HG02571 (cell line): ENCODE measurements around the gene PLCH1.

Experiments
- ATAC-seq: cut with Tn5 transposase; IDR thresholded peaks from one replicate; pipeline ENCODE4 v1.9.1; 2021; ENCODE audit warnings: mild to moderate bottlenecking, moderate library complexity; ENCODE audit not compliant: unreplicated experiment

Gene PLCH1

DNA sequence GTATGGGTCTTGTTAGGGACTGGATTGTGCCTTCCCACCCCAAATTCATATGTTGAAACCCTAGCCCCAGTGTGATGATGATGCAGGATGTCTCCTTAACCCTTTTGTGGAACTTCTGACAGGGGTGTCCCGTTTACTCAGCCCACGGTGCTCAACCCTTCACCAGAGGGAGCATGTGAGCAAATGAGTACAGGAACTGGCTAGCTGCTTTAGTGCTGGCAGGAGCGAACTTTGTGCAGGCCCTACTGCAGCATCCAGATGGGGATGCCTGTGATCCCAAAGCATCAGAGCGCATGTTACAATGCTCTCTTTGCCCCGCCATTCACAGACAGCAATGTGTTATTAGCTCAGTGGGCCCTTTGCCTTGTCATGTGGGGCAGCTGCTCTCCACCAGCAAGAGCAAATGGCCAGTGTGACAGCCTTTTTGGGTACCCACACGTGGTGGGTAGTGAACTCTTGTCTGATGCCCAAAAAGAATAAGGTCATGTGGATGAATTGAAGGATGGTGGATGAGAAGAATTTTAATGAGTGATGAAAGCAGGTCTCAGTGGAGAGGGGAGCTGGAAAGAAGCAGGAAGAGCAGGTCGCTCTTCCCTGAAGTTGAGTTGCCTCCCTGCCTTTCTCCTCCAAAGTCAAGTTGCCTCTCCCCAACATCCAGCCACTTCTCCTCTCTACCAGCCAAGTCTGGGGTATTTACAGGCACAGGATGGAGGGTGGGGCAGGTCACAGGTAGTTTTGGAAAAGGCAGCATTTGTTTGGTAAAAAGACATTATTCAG, 388.1 kb downstream of the PLCH1 start:
- ATAC-seq = no peak

- ATAC-seq = no peak
Measured at GRCh38 chr3:155354658-155355057, 390.2 kb downstream of the PLCH1 start.

DNA sequence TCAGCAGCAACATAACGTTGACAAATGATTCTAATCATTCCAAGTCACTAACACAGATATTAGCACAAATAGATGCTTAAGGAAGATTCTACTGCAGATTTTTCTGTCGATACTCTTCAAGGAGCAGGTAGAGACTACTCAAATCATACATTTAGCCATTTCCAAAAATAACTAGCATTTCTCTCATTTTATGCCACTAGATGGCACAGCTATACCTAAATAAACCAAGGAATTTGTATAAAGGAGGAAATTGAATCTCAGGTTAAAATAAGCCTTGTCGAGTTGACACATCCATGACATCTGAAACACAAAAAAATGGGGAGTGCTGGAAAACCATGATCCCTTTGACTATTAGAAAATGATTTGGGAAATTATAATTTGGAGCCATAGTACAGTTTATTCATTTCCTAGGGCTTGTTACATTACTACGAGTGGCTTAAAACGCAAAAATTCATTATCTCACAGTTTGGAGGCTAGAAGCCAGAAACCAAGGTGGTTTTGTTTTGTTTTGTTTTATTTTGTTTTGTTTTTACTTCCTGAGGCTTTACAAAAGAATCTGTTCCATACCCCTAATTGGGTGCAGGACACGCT, 391.9 kb downstream of the PLCH1 start:
- no peak for ATAC-seq

DNA sequence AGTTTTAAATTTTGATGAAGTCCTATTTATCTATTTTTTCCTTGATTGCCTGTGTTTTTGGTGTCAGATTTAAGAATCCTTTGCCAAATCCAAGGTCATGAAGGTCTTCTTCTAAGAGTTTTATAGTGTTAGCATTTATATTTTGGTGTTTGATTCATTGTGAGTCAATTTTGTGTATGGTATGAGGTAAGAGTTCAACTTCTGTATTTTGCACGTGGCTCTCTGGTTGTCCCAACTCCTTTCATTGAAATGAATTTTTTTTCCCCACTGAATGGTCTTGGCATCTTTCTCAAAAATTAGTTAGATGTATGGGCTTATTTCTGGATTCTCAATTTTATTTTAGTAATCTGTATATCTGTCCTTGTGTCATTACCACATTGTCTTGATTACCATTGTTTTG, 394.3 kb downstream of the PLCH1 start:
- no peak for ATAC-seq

GRCh38 chr3:155347901-155348300, 397.0 kb downstream of the PLCH1 start:
- ATAC-seq = no peak

DNA sequence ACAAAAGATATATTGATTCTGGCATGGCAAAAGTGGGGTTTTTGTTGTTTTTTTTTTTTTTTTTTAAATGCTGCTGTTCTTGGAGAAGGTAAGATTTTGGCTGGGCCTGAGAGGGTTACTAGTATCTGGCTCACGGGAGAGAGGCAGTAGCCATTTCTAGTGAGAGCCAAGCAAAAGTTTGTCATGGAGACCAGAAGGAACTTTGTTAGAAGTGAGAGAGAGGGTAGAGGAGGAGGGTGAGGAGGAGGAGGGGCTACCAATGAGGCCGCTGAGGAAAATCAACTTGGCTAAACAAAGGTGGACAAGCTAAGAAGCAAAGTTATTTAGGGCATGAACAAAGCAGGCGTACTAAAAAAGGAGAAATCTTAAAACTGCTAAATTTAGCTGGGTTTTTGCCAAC, 402.5 kb downstream of the PLCH1 start:
- ATAC-seq = no peak

GRCh38 chr3:155339052-155339451, 405.8 kb downstream of the PLCH1 start:
- ATAC-seq = no peak

DNA sequence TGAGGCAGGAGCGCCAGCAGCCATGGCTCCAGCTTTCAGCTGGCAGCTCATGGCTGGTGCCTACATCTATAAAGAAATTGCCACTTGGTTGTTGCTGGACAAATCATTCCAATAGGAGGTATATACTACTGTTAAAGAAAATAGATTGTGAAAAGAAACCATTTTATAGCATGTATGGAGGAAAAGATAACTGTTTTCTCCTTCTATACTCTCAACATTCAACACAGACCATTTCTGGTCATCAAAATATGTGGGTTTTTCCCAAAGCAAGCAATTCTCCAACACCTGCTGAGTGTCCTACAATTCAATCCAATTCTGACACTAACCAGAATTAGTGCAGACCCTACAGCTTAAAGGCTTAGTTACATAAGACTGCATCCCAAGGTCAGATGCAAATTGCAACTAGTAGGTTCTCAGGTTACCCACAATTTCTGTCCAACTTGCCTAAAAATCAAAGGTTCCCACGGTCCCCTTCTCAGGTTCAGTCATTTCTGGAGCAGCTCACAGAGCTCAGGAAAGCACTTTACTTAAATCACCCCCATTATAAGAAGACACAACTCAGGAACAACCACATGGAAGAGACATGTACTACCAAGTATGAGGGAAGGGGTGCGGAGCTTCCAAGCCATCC, 409.0 kb downstream of the PLCH1 start:
- no peak for ATAC-seq

DNA sequence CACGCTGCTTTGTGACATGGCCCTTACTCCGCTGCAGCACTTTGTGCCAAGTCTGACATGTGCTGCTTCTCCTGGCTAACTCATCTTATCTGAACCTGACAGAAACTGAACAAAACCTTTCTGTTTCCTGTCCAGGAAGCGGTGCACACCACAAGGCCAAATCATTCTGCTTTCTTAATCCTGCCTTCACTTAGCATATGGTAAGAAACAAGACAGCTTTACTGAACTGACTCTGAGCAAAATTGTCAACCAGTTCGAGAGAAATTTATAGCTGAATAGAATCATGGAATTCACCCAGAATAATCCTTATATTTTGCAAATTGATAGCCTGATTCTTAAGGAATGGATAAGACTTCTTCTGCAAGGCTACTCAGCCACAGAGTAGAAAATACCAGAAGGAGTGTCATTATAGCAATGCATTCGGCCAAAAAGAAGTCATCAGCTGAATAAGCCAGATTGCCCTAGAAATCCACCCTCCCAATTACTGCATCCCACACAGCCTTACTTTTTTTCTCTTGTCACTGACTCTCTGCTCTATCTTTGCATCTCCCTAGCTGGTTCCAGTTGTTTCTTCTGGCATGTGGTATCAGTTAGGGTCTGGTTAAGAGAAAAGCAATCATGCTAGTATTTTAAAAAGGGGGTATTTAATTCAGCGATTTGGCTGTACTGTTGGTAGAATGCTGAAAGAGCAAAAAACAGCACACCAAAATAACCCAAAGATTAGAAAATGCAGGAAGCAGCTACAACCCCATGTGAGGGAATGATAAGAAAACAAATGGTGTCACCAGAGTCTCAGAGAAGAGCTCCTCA, 409.8 kb downstream of the PLCH1 start:
- ATAC-seq = peak; percentile 55

- no peak for ATAC-seq
Measured at GRCh38 chr3:155334215-155334913, 410.5 kb downstream of the PLCH1 start.

DNA sequence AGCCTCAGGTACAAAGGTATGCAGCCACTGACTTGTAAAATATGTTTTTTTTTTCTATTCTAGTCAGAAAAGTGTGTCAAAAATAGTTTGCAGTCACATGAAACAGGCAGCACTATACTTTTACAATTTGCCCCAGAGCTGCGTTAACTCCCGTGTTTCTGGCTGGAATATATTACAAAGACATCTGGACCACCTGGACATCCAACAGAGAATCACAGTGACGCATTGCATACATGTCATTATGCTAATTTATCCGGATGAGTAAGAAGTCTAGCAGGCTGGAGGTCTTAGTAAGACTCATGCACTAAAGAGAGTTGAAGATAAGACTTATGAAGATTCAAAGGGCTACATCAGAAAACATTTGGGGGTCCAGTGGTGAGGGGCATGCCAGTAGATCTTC, 412.2 kb downstream of the PLCH1 start:
- no peak for ATAC-seq

DNA sequence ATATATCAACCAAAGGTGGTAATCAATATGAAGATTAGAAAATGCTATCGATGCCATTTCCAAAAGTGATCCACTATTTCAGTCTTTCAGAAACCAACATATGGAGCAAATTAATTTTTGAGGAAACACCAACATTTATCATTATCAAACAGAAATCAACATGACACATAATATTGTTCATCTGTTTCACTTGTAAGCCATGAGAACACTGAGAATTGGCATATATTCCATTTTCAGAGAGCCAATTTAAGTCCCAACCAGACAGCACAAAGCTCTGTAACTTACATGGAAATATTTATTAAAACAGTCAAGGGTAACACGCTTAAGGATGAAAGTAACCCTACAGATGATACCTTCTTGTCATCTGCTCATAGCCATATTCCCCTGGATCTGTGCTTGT, 413.8 kb downstream of the PLCH1 start:
- no peak for ATAC-seq

DNA sequence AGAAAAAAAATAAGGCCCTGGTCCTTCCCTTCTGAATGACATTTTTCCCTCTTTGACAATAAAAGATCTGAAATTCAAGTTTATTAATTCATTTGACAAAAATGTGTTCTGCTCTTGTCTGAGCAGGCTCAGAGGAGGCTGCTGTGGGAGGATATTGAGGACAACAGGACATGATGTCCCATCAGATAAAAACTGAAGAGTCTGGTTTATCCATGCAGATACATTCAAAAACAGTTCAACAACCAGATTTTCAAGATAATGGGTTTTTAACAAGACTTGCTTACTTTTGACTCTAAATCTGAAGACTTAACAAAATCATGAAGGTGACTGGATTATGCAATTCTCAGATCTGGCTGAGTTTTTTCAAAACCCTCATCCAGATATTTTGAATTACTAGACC, 414.5 kb downstream of the PLCH1 start:
- no peak for ATAC-seq

DNA sequence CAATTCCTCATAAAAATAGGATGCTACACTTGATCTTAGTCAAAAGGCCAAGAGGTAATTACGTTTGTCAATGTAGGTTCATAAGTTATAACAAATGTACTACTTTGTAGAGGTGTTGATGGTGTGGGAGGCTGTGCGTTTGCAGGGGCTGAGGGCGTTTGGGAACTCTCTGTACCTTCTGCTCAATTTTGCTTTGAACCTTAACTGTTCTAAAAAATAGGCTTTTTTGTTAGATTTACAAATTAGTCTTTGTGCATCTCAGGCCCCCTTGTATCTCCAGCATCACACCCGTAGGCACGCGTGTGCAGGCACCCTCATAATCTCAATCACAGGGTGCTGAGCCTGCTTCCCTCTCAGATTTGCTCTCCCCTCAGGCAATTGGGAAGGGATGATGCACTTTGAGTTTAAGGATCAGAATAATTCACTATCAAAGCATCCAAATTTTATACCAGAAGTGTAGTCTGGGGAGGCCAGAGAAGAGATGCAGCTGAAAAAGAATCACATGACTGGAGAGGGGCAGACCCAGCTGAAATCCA, 415.3 kb downstream of the PLCH1 start:
- ATAC-seq = no peak

DNA sequence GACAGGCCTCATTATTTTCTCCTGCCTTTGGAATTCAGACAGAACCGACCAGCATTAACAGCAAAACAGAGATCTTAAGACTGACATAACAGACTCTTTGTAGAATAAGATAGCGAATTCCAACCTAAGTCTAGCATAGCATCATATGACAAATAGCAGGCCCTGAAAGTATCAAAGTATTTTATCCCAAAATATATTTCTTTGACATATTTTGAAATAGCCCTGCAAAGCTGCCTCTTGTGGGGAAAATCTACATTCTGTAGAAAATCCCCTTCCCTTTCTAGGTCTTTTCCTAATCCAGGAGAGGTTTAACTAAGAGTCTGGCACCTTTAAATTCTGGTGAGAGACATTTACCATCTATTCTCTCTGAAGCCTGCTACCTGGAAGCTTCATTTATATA, 417.0 kb downstream of the PLCH1 start:
- ATAC-seq = no peak

- ATAC-seq = no peak
Measured at GRCh38 chr3:155327430-155327829, 417.4 kb downstream of the PLCH1 start.

GRCh38 chr3:155326901-155327300, 418.0 kb downstream of the PLCH1 start:
- no peak for ATAC-seq

GRCh38 chr3:155326244-155326643, 418.6 kb downstream of the PLCH1 start:
- ATAC-seq = no peak
